HCT116 (cell line): ENCODE data around the gene AHR. TPM values are rescaled to one million over a fixed set of nuclear protein-coding genes. Genes with fewer than 3 reads are reported as not detected.

Source experiments
- ATAC-seq: fragments of 200-7000 bp; cut with Tn5 transposase; 2 replicates; pipeline ENCODE4 v1.9.1; 2020; ENCODE audit warnings: mild to moderate bottlenecking, moderate library complexity
- BruUV-seq: library from RNA; stranded (reverse); fragments of 400-500 nt; replicated peaks from 2 replicates; lab custom pipeline; 2021; lab: Mats Ljungman, UMichigan
- CTCF ChIA-PET: fragments of 300-600 bp; sonication (Branson Sonifier 250); formaldehyde crosslinking; loops from one replicate; lab custom pipeline; 2021; ENCODE audit warnings: antibody characterized with exemption; lab: Charles Lee
- POLR2A ChIA-PET: fragments of 300-600, 350-600 bp; sonication (Branson Sonifier 250); formaldehyde crosslinking; loops from one replicate; lab custom pipeline; 2021; ENCODE audit warnings: antibody characterized with exemption; lab: Charles Lee
- RAD21 ChIA-PET, 2 experiments: fragments of 300-600 bp; sonication (Branson Sonifier 250); formaldehyde crosslinking; loops; one replicate each; lab custom pipeline; 2023; ENCODE audit warnings: low total read pairs in 2 of 2; ENCODE audit not compliant: uncharacterized antibody in 2 of 2, unreplicated experiment in 2 of 2, low non-redundant PET in 1 of 2; lab: Charles Lee
- DNase-seq: peaks from one replicate; pipeline ENCODE4 v3.0.0-alpha.2; 2010; ENCODE audit warnings: low read depth, low spot score
- H2AFZ ChIP-seq: fragments of 200-600 bp; shearing (Covaris generic), sonication (generic); 2 replicates; pipeline ENCODE4 v1.6.1; 2017; ENCODE audit warnings: low read depth, mixed run types, mixed read lengths, antibody characterized with exemption, low read length; ENCODE audit not compliant: poor library complexity, severe bottlenecking
- H3K27ac ChIP-seq: 2 replicates; pipeline ENCODE4 v1.5.1; 2012; ENCODE audit warnings: low read depth, low read length
- H3K27me3 ChIP-seq: fragments of 200-600 bp; sonication (generic); 2 replicates; pipeline ENCODE4 v1.6.1; 2016; ENCODE audit warnings: mixed run types, low read length, mixed read lengths; ENCODE audit not compliant: insufficient read depth
- H3K36me3 ChIP-seq, 2 experiments: fragments of 200-500 bp in 1 of 2; fragments of 200-600 bp in 1 of 2; sonication (Bioruptor generic) in 1 of 2; sonication (generic) in 1 of 2; 2 replicates each; pipeline versions ENCODE4 v1.5.1 to v1.6.1; 2014 to 2016; ENCODE audit warnings: low read length in 2 of 2, inconsistent platforms in 1 of 2, mixed read lengths in 1 of 2, mixed run types in 1 of 2; ENCODE audit not compliant: insufficient read depth in 2 of 2, control insufficient read depth in 1 of 2
- H3K4me1 ChIP-seq, 2 experiments: fragments of 200-600 bp in 1 of 2; sonication (generic) in 1 of 2; 2 replicates each; pipeline versions ENCODE4 v1.5.1 to v1.6.1; 2012 to 2017; ENCODE audit warnings: low read length in 2 of 2, inconsistent platforms in 1 of 2, mild to moderate bottlenecking in 1 of 2, mixed read lengths in 1 of 2, mixed run types in 1 of 2, moderate library complexity in 1 of 2; ENCODE audit not compliant: insufficient read depth in 2 of 2, control insufficient read depth in 1 of 2
- H3K4me2 ChIP-seq: fragments of 200-600 bp; sonication (generic); 2 replicates; pipeline ENCODE4 v1.6.1; 2017; ENCODE audit warnings: mixed run types, low read length, mixed read lengths
- H3K4me3 ChIP-seq, 2 experiments: fragments of 200-600 bp in 1 of 2; sonication (generic) in 1 of 2; replicated peaks in 1 of 2; 2 replicates each; pipeline ENCODE4 v1.5.1; 2011 to 2016; ENCODE audit warnings: low read length in 2 of 2, control low read depth in 1 of 2, low read depth in 1 of 2, mild to moderate bottlenecking in 1 of 2, mixed read lengths in 1 of 2, mixed run types in 1 of 2
- H3K79me2 ChIP-seq: fragments of 200-600 bp; sonication (generic); 2 replicates; pipeline ENCODE4 v1.6.1; 2017; ENCODE audit warnings: mild to moderate bottlenecking, mixed run types, low read length, moderate library complexity, mixed read lengths; ENCODE audit not compliant: insufficient read depth
- H3K9ac ChIP-seq: fragments of 200-600 bp; sonication (generic); 2 replicates; pipeline ENCODE4 v1.6.1; 2016; ENCODE audit warnings: low read length, mixed read lengths
- H3K9me2 ChIP-seq: fragments of 200-600 bp; sonication (generic), shearing (Covaris generic); 2 replicates; pipeline ENCODE4 v1.6.1; 2017; ENCODE audit warnings: mixed run types, mild to moderate bottlenecking, moderate library complexity; ENCODE audit not compliant: insufficient read depth
- H3K9me3 ChIP-seq, 2 experiments: fragments of 200-500 bp in 1 of 2; fragments of 200-600 bp in 1 of 2; sonication (Bioruptor generic) in 1 of 2; sonication (generic) in 1 of 2; 2 replicates each; pipeline ENCODE4 v1.6.1; 2014 to 2017; ENCODE audit warnings: low read length in 2 of 2, mixed read lengths in 2 of 2, inconsistent platforms in 1 of 2, low read depth in 1 of 2, mild to moderate bottlenecking in 1 of 2, mixed run types in 1 of 2, moderate library complexity in 1 of 2; ENCODE audit not compliant: control insufficient read depth in 1 of 2, insufficient read depth in 1 of 2
- H4K20me1 ChIP-seq: fragments of 200-600 bp; sonication (generic), shearing (Covaris generic); 2 replicates; pipeline ENCODE4 v1.6.1; 2017; ENCODE audit warnings: mixed run types, mild to moderate bottlenecking, moderate library complexity; ENCODE audit not compliant: insufficient read depth
- CBX3 ChIP-seq: IDR thresholded peaks from 2 replicates; pipeline ENCODE4 v1.6.1; 2012; ENCODE audit warnings: low read depth
- CEBPB ChIP-seq: IDR thresholded peaks from 2 replicates; pipeline ENCODE4 v1.6.1; 2012; ENCODE audit warnings: low read depth
- EGR1 ChIP-seq: IDR thresholded peaks from 2 replicates; pipeline ENCODE4 v1.6.1; 2012; ENCODE audit warnings: low read depth
- EZH2 ChIP-seq: fragments of 200-600 bp; sonication (generic); IDR thresholded peaks from 2 replicates; pipeline ENCODE4 v1.6.1; 2017; ENCODE audit warnings: antibody characterized with exemption, mixed run types
- EZH2phosphoT487 ChIP-seq: fragments of 200-600 bp; IDR thresholded peaks from 2 replicates; pipeline ENCODE4 v1.6.1; 2018; ENCODE audit warnings: antibody characterized with exemption, borderline replicate concordance
- FOSL1 ChIP-seq: IDR thresholded peaks from 2 replicates; pipeline ENCODE4 v1.6.1; 2012; ENCODE audit warnings: low read depth
- JUND ChIP-seq: IDR thresholded peaks from 2 replicates; pipeline ENCODE4 v1.6.1; 2012
- POLR2AphosphoS5 ChIP-seq: IDR thresholded peaks from 2 replicates; pipeline ENCODE4 v1.6.1; 2011; ENCODE audit warnings: mild to moderate bottlenecking, low read depth, low read length, moderate library complexity
- RAD21 ChIP-seq: IDR thresholded peaks from 2 replicates; pipeline ENCODE4 v1.6.1; 2012; ENCODE audit warnings: low read depth, mild to moderate bottlenecking
- REST ChIP-seq: IDR thresholded peaks from 2 replicates; pipeline ENCODE4 v1.6.1; 2012; ENCODE audit warnings: low read depth
- SIN3A ChIP-seq: IDR thresholded peaks from 2 replicates; pipeline ENCODE4 v1.6.1; 2012; ENCODE audit warnings: low read depth
- SP1 ChIP-seq: IDR thresholded peaks from 2 replicates; pipeline ENCODE4 v1.6.1; 2012; ENCODE audit warnings: low read depth
- TCF7L2 ChIP-seq: IDR thresholded peaks from 2 replicates; pipeline ENCODE4 v1.7.0; 2011; ENCODE audit warnings: borderline replicate concordance, inconsistent platforms; ENCODE audit not compliant: insufficient read depth, insufficient read length; ENCODE audit errors: extremely low read depth
- YY1 ChIP-seq: IDR thresholded peaks from 2 replicates; pipeline ENCODE4 v1.6.1; 2011; ENCODE audit warnings: low read length, low read depth, moderate library complexity, mild to moderate bottlenecking; ENCODE audit not compliant: insufficient replicate concordance; ENCODE audit errors: extremely low read depth
- intact Hi-C: fragments of 100-400 bp; cut with micrococcal nuclease; formaldehyde crosslinking; loops from 2 replicates; pipeline ENCODE4 v1.10.0; 2022
- total RNA-seq: library from RNA; stranded (reverse); gene quantifications from one replicate; pipeline ENCODE4 v1.2.1, GENCODE V29; 2021; ENCODE audit not compliant: unreplicated experiment
- TF ChIP-seq, protein P1 (sequence below): IDR thresholded peaks from 2 replicates; pipeline ENCODE4 v1.6.1; 2011; ENCODE audit warnings: mild to moderate bottlenecking, low read length, moderate library complexity; ENCODE audit not compliant: insufficient replicate concordance; ENCODE audit errors: extremely low read depth
- TF ChIP-seq, protein P2 (sequence below): IDR thresholded peaks from 2 replicates; pipeline ENCODE4 v1.6.1; 2012
- TF ChIP-seq, protein P3 (sequence below): IDR thresholded peaks from 2 replicates; pipeline ENCODE4 v1.6.1; 2012

The AHR gene
- total RNA-seq, 1 experiment from 2014 or later = 29.7 TPM

DNA sequence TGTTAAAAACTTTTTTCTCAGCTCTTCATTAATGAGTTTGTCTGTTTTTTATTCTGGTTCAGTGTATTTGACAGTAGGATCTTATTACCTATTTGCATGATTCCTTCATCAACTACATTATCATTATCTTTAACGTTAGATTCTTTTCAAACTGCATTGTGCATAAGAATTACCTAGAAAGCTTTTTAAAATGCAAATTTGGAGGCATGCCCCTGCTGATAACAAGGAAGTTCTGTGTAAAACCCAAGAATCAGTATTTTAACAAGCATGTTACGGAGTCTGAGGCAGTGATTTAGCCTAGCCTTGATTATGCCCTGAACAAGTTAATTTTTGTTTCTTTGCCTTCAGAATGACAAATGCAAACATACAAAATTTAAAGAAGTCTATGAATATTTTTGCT lies 14.2 kb downstream of the AHR start:
- Histone ChIP-seq H2AFZ (no peak overlapping the region), H3K9me3 (no peaks in the 10 kb centered on the region), H3K36me3 (peaks cover 0 to 7% of the 10 kb centered on the region in 2 experiments; a peak in 2 of 4 replicates), H3K4me1 (peaks cover 0 to 7% of the 10 kb centered on the region in 2 experiments; a peak in 2 of 4 replicates), H4K20me1 (0 out of 2 replicates have a peak, but pooled peaks cover 5% of the 10 kb centered on the region), H3K4me3 (no peak overlapping the region), H3K9ac (no peak overlapping the region), H3K27ac (no peak overlapping the region), H3K9me2 (no peaks in the 10 kb centered on the region), H3K79me2 (peaks cover 37% of the 10 kb centered on the region), H3K27me3 (no peaks in the 10 kb centered on the region), H3K4me2 (no peak overlapping the region)
- RAD21 ChIA-PET = no interaction called here
- ATAC-seq (no peak), DNase-seq (no peak)
- CTCF ChIA-PET = no interaction called here
- TF ChIP-seq, protein P1, sequence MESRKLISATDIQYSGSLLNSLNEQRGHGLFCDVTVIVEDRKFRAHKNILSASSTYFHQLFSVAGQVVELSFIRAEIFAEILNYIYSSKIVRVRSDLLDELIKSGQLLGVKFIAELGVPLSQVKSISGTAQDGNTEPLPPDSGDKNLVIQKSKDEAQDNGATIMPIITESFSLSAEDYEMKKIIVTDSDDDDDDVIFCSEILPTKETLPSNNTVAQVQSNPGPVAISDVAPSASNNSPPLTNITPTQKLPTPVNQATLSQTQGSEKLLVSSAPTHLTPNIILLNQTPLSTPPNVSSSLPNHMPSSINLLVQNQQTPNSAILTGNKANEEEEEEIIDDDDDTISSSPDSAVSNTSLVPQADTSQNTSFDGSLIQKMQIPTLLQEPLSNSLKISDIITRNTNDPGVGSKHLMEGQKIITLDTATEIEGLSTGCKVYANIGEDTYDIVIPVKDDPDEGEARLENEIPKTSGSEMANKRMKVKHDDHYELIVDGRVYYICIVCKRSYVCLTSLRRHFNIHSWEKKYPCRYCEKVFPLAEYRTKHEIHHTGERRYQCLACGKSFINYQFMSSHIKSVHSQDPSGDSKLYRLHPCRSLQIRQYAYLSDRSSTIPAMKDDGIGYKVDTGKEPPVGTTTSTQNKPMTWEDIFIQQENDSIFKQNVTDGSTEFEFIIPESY = no peak
- TF ChIP-seq EZH2 (no peak), SIN3A (no peak), EZH2phosphoT487 (no peak), JUND (no peak), POLR2AphosphoS5 (no peak), SP1 (no peak), TCF7L2 (no peak), RAD21 (no peak), EGR1 (no peak), YY1 (no peak), CBX3 (no peak), CEBPB (no peak), FOSL1 (no peak), REST (no peak)
- TF ChIP-seq, protein P2, sequence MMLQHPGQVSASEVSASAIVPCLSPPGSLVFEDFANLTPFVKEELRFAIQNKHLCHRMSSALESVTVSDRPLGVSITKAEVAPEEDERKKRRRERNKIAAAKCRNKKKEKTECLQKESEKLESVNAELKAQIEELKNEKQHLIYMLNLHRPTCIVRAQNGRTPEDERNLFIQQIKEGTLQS = no peak
- TF ChIP-seq, protein P3, sequence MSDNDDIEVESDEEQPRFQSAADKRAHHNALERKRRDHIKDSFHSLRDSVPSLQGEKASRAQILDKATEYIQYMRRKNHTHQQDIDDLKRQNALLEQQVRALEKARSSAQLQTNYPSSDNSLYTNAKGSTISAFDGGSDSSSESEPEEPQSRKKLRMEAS = no peak
- intact Hi-C loops = no loop called here
- POLR2A ChIA-PET = no interaction called here
- no TSS peak for BruUV-seq
